Measurements from ENCODE around the gene F2RL3. TPM values are rescaled to one million over a fixed set of nuclear protein-coding genes. Genes with fewer than 3 reads are reported as not detected.

The F2RL3 gene
- total RNA-seq, 1 experiment from 2014 or later = not detected

- intact Hi-C loops (cut with micrococcal nuclease; ENCODE audit: unreplicated experiment) (no loop called here), in situ Hi-C loops (cut with HindIII; ENCODE audit: low pct_unique_long_range_greater_than_20kb, low sequenced_read_pairs) (no loop called here)
- Histone ChIP-seq H3K36me3 (ENCODE audit: control insufficient read depth, insufficient read depth, low read length) (no peaks in the 10 kb centered on the region), H3K4me1 (ENCODE audit: control insufficient read depth, insufficient read depth, low read length) (no peaks in the 10 kb centered on the region), H3K4me3 (ENCODE audit: low read depth in 2 of 2, low read length in 2 of 2) (no peak overlapping the region), H3K27me3 (ENCODE audit: control insufficient read depth, insufficient read depth, low read length) (no peaks in the 10 kb centered on the region), H3K9me3 (ENCODE audit: control insufficient read depth, insufficient read depth, low read depth, low read length) (no peaks in the 10 kb centered on the region), H3K27ac (ENCODE audit: low read length) (no peak overlapping the region)
- CTCF ChIA-PET = no interaction called here
- ATAC-seq (no peak), DNase-seq (ENCODE audit: low read depth, low spot score) (no peak)
- no TSS peak for BruUV-seq (replicated peaks)
- POLR2A ChIA-PET = no interaction called here
- TF ChIP-seq, protein P1, sequence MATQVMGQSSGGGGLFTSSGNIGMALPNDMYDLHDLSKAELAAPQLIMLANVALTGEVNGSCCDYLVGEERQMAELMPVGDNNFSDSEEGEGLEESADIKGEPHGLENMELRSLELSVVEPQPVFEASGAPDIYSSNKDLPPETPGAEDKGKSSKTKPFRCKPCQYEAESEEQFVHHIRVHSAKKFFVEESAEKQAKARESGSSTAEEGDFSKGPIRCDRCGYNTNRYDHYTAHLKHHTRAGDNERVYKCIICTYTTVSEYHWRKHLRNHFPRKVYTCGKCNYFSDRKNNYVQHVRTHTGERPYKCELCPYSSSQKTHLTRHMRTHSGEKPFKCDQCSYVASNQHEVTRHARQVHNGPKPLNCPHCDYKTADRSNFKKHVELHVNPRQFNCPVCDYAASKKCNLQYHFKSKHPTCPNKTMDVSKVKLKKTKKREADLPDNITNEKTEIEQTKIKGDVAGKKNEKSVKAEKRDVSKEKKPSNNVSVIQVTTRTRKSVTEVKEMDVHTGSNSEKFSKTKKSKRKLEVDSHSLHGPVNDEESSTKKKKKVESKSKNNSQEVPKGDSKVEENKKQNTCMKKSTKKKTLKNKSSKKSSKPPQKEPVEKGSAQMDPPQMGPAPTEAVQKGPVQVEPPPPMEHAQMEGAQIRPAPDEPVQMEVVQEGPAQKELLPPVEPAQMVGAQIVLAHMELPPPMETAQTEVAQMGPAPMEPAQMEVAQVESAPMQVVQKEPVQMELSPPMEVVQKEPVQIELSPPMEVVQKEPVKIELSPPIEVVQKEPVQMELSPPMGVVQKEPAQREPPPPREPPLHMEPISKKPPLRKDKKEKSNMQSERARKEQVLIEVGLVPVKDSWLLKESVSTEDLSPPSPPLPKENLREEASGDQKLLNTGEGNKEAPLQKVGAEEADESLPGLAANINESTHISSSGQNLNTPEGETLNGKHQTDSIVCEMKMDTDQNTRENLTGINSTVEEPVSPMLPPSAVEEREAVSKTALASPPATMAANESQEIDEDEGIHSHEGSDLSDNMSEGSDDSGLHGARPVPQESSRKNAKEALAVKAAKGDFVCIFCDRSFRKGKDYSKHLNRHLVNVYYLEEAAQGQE (IDR thresholded peaks at IDR 0.05; ENCODE audit: insufficient read depth in 1 of 2, low read depth in 2 of 2, low read length in 1 of 2) = no peak
- no peak for TF ChIP-seq CTCF (IDR thresholded peaks at IDR 0.05)
- no peak for TF ChIP-seq TCF7L2 (IDR thresholded peaks at IDR 0.05; ENCODE audit: low read depth, low read length)
- no peak for TF ChIP-seq SIN3A (IDR thresholded peaks at IDR 0.05; ENCODE audit: borderline replicate concordance, insufficient read depth, low read depth, low read length)
- no peak for TF ChIP-seq POLR2AphosphoS5 (IDR thresholded peaks at IDR 0.05; ENCODE audit: low read depth, low read length)
Measured at GRCh38 chr19:16922592-16922934, 33.8 kb downstream of the F2RL3 start.

- Histone ChIP-seq H3K27ac (ENCODE audit: low read length) (no peak overlapping the region), H3K27me3 (ENCODE audit: control insufficient read depth, insufficient read depth, low read length) (no peaks in the 10 kb centered on the region), H3K4me1 (ENCODE audit: control insufficient read depth, insufficient read depth, low read length) (no peaks in the 10 kb centered on the region), H3K4me3 (ENCODE audit: low read depth in 2 of 2, low read length in 2 of 2) (no peak overlapping the region), H3K9me3 (ENCODE audit: control insufficient read depth, insufficient read depth, low read depth, low read length) (no peaks in the 10 kb centered on the region), H3K36me3 (ENCODE audit: control insufficient read depth, insufficient read depth, low read length) (no peaks in the 10 kb centered on the region)
- in situ Hi-C loops (cut with HindIII; ENCODE audit: low pct_unique_long_range_greater_than_20kb, low sequenced_read_pairs) (no loop called here), intact Hi-C loops (cut with micrococcal nuclease; ENCODE audit: unreplicated experiment) (no loop called here)
- no peak for ATAC-seq
- TF ChIP-seq POLR2AphosphoS5 (IDR thresholded peaks at IDR 0.05; ENCODE audit: low read depth, low read length) = no peak
- TF ChIP-seq SIN3A (IDR thresholded peaks at IDR 0.05; ENCODE audit: borderline replicate concordance, insufficient read depth, low read depth, low read length) = no peak
- TF ChIP-seq, protein P1 (IDR thresholded peaks at IDR 0.05; ENCODE audit: insufficient read depth in 1 of 2, low read depth in 2 of 2, low read length in 1 of 2) = no peak
- TF ChIP-seq TCF7L2 (IDR thresholded peaks at IDR 0.05; ENCODE audit: low read depth, low read length) = no peak
- no peak for TF ChIP-seq CTCF (IDR thresholded peaks at IDR 0.05)
- ChIA-PET POLR2A (no interaction called here), CTCF (no interaction called here)
- no peak for DNase-seq (ENCODE audit: low read depth, low spot score)
- BruUV-seq (replicated peaks) = no TSS peak
Measured at GRCh38 chr19:16922949-16923348, 34.1 kb downstream of the F2RL3 start.
